ENCODE results near the gene SERPING1.

DNA sequence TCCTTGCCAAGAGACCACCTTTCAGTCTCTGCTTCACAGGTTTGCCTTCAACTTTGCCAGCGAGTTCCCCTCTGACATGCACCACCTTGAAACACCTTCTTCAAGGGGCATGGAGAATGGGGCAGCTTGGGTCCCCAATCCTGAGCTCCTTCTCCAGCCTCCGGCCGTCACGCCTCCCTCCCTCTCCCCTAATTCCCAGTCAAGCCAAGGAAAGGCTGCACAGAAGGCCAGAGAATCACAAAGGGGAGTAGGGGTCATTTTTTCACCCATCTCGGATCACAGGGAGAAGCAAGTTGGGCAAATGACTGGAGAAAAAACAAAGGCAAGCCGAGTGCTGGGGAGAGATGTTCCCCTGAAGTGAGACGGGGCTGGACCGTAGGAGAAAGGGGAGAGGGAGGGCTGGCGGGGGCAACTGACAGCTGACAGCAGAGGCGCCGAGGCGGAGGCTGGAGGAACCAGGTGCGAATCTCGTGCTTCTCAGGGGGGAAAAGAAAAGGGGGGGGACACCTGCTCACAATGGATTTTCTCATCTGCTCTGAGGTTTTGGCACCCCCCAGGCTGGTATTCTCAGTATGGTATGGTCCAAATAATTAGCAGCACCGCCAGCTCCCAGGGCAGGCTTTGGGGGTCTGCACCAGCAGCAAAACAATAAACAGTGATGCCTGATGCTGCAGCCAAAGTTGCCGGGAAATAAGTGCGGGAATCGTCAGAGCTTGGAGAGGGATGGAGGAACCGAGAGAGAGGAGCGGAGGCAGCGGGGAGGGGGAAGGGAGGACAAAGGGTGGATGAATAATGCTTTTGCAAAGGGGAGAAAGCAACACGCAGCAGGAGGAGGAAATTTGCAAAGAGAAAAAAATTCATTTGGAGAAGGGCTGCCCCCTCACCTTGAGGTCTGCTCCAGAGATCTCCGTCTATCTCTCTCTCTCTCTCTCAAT lies 51.6 kb downstream of the SERPING1 start:
- TF ChIP-seq, protein P1, sequence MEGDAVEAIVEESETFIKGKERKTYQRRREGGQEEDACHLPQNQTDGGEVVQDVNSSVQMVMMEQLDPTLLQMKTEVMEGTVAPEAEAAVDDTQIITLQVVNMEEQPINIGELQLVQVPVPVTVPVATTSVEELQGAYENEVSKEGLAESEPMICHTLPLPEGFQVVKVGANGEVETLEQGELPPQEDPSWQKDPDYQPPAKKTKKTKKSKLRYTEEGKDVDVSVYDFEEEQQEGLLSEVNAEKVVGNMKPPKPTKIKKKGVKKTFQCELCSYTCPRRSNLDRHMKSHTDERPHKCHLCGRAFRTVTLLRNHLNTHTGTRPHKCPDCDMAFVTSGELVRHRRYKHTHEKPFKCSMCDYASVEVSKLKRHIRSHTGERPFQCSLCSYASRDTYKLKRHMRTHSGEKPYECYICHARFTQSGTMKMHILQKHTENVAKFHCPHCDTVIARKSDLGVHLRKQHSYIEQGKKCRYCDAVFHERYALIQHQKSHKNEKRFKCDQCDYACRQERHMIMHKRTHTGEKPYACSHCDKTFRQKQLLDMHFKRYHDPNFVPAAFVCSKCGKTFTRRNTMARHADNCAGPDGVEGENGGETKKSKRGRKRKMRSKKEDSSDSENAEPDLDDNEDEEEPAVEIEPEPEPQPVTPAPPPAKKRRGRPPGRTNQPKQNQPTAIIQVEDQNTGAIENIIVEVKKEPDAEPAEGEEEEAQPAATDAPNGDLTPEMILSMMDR (IDR thresholded peaks at IDR 0.05): no peak
- no peak for TF ChIP-seq EZH2 (IDR thresholded peaks at IDR 0.05; ENCODE audit: borderline replicate concordance, insufficient read depth, low read depth, low read length, poor library complexity, severe bottlenecking)
